Fibroblast of lung (primary cell): ENCODE data around the gene SENP8. TPM values are rescaled to one million over a fixed set of nuclear protein-coding genes. Genes with fewer than 3 reads are reported as not detected.
"Not testable (repeated sequence)": the region's sequence is repeated elsewhere in the genome, so short reads cannot be mapped to it uniquely, and the experiment has no call there.

Experiments
- DNase-seq, 2 donors: peaks; one replicate each; pipeline versions ENCODE4 v3.0.0 to v3.0.0-alpha.2; 2010; ENCODE audit warnings: low read depth in 2 of 2
- H2AFZ ChIP-seq: 2 replicates; pipeline ENCODE4 v1.5.1; 2012; ENCODE audit warnings: low read length, control low read depth, inconsistent platforms
- H3K27ac ChIP-seq: 2 replicates; pipeline ENCODE4 v1.5.1; 2011; ENCODE audit warnings: low read length, control low read depth; ENCODE audit not compliant: insufficient read depth
- H3K27me3 ChIP-seq: 2 replicates; pipeline ENCODE4 v1.5.1; 2011; ENCODE audit warnings: mild to moderate bottlenecking, low read length; ENCODE audit not compliant: control insufficient read depth, insufficient read depth
- H3K36me3 ChIP-seq: 2 replicates; pipeline ENCODE4 v1.5.1; 2011; ENCODE audit warnings: low read length; ENCODE audit not compliant: control insufficient read depth, insufficient read depth
- H3K4me1 ChIP-seq: 2 replicates; pipeline ENCODE4 v1.5.1; 2011; ENCODE audit warnings: low read length; ENCODE audit not compliant: control insufficient read depth, insufficient read depth; ENCODE audit errors: extremely low read depth
- H3K4me2 ChIP-seq: 2 replicates; pipeline ENCODE4 v1.5.1; 2011; ENCODE audit warnings: low read length, control low read depth; ENCODE audit not compliant: insufficient read depth; ENCODE audit errors: extremely low read depth
- H3K4me3 ChIP-seq, 4 experiments: fragments of 200-600 bp in 1 of 4; sonication (generic) in 1 of 4; replicated peaks in 1 of 4; 2 replicates each; pipeline ENCODE4 v1.5.1; 2011 to 2016; ENCODE audit warnings: low read length in 4 of 4, low read depth in 3 of 4, mild to moderate bottlenecking in 3 of 4, control low read depth in 2 of 4, inconsistent platforms in 1 of 4, mixed read lengths in 1 of 4; ENCODE audit not compliant: insufficient read depth in 1 of 4; ENCODE audit errors: control extremely low read depth in 1 of 4
- H3K79me2 ChIP-seq: 2 replicates; pipeline ENCODE4 v1.5.1; 2012; ENCODE audit warnings: mild to moderate bottlenecking, low read length, inconsistent platforms; ENCODE audit not compliant: control insufficient read depth, insufficient read depth
- H3K9ac ChIP-seq: 2 replicates; pipeline ENCODE4 v1.5.1; 2011; ENCODE audit warnings: mild to moderate bottlenecking, low read length, control low read depth; ENCODE audit not compliant: insufficient read depth
- H3K9me3 ChIP-seq: 2 replicates; pipeline ENCODE4 v1.5.1; 2012; ENCODE audit warnings: low read depth, low read length; ENCODE audit not compliant: control insufficient read depth, insufficient read depth
- H4K20me1 ChIP-seq: 2 replicates; pipeline ENCODE4 v1.5.1; 2011; ENCODE audit warnings: low read length; ENCODE audit not compliant: control insufficient read depth, insufficient read depth; ENCODE audit errors: extremely low read depth
- EZH2 ChIP-seq: IDR thresholded peaks from 2 replicates; pipeline ENCODE4 v1.5.1; 2012; ENCODE audit warnings: low read length, control low read depth, mild to moderate bottlenecking; ENCODE audit errors: missing control alignments
- polyA plus RNA-seq, 2 donors: library from polyadenylated mRNA; depleted of rRNA in 1 of 2; stranded (reverse) in 1 of 2; unstranded in 1 of 2; fragments of >200 nt; gene quantifications; 2 replicates each; pipeline ENCODE4 v1.2.1, GENCODE V29; 2011 to 2012; ENCODE audit warnings: missing spikeins in 1 of 2
- total RNA-seq: library from RNA; depleted of rRNA; stranded (reverse); fragments of >200 nt; gene quantifications from 2 replicates; pipeline ENCODE4 v1.2.1, GENCODE V29; 2014
- TF ChIP-seq, protein P1 (sequence below), 2 donors: IDR thresholded peaks in 1 of 2; conservative IDR thresholded peaks in 1 of 2; 1 replicate in 1 of 2; 2 replicates in 1 of 2; pipeline ENCODE4 v1.5.1; 2011 to 2012; ENCODE audit warnings: low read length in 2 of 2, control low read depth in 1 of 2, inconsistent platforms in 1 of 2, low read depth in 1 of 2, mild to moderate bottlenecking in 1 of 2

Gene SENP8
- total and polyA plus RNA-seq, 2 donors (not counting 1 experiment from before 2014, with no cell fraction given): 3.0 to 3.5 TPM

DNA sequence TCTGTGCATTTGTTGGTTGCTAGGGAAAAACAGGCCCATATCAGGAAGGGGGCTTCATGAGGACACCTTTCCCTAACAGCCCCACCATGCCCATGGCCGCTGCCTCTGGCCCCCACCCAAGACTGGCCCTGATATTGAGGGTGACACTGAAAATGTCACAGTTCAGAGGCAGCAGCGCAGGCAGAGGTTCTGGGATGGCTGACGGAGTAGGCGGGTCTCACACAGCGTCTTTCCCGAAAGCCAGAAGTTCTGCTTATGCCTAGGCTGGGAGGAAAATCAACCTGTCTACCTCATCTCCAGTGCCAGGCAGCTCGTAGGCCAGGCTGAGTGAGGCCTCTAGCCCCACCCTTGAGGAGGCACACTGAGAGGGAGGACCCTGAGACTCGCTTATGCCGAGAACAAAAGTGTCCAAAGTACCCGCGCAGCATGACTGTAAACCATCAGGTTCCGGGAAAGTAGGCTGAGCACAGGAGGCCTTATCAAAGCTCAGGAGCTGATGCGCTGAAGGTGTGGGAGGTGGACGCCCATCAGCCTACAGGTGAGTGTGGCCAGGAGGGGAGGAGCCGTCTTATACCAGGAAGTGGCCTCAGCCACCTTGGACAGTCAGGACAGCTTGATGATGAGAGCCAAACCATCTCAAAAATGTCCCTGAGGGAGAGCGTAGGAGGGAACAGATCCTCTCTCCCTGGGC lies 51.9 kb downstream of the SENP8 start:
- no peak for TF ChIP-seq EZH2
- TF ChIP-seq, protein P1, sequence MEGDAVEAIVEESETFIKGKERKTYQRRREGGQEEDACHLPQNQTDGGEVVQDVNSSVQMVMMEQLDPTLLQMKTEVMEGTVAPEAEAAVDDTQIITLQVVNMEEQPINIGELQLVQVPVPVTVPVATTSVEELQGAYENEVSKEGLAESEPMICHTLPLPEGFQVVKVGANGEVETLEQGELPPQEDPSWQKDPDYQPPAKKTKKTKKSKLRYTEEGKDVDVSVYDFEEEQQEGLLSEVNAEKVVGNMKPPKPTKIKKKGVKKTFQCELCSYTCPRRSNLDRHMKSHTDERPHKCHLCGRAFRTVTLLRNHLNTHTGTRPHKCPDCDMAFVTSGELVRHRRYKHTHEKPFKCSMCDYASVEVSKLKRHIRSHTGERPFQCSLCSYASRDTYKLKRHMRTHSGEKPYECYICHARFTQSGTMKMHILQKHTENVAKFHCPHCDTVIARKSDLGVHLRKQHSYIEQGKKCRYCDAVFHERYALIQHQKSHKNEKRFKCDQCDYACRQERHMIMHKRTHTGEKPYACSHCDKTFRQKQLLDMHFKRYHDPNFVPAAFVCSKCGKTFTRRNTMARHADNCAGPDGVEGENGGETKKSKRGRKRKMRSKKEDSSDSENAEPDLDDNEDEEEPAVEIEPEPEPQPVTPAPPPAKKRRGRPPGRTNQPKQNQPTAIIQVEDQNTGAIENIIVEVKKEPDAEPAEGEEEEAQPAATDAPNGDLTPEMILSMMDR (conservative IDR thresholded peaks at IDR 0.05 in 1 of 2, IDR thresholded peaks at IDR 0.05 in 1 of 2; ENCODE audit: low read depth in 1 of 2, low read length in 2 of 2): no peak
- H4K20me1 ChIP-seq: no peaks in the 10 kb centered on the region
- peaks cover 3% of the 10 kb centered on the region for H3K27me3 ChIP-seq
- H3K4me3 ChIP-seq: no peak overlapping the region
- DNase-seq: no peak
- H3K36me3 ChIP-seq: no peaks in the 10 kb centered on the region
- no peaks in the 10 kb centered on the region for H3K9me3 ChIP-seq
- no peak overlapping the region for H2AFZ ChIP-seq
- no peaks in the 10 kb centered on the region for H3K4me1 ChIP-seq
- H3K79me2 ChIP-seq: no peaks in the 10 kb centered on the region
- H3K4me2 ChIP-seq: no peak overlapping the region
- H3K27ac ChIP-seq: no peak overlapping the region
- no peak overlapping the region for H3K9ac ChIP-seq

DNA sequence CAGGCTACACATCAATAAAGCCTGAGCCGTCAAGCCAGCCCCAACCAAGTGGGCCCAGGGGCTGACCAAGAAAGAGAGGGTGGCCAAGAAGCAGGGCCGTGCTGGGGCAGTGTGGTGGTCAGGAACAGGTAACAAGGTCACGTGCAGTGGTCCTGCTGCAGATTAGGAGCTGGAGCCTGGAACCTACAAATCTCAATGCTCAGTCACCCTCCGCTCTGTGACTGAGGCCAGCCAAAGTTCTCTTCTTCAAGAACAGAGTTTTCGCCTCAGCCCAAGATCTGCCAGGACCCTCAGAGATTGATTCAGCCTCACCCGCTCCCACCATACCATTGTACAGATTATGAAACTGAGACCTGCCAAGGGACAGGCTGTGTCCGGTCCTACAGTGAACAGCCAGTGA lies 52.5 kb downstream of the SENP8 start:
- no peaks in the 10 kb centered on the region for H4K20me1 ChIP-seq
- no peak overlapping the region for H2AFZ ChIP-seq
- H3K79me2 ChIP-seq: no peaks in the 10 kb centered on the region
- H3K4me1 ChIP-seq: no peaks in the 10 kb centered on the region
- no peak overlapping the region for H3K27ac ChIP-seq
- no peak overlapping the region for H3K4me3 ChIP-seq
- TF ChIP-seq, protein P1 (conservative IDR thresholded peaks at IDR 0.05 in 1 of 2, IDR thresholded peaks at IDR 0.05 in 1 of 2; ENCODE audit: low read depth in 1 of 2, low read length in 2 of 2): no peak
- TF ChIP-seq EZH2: no peak
- H3K27me3 ChIP-seq: peaks cover 7% of the 10 kb centered on the region
- no peak overlapping the region for H3K9ac ChIP-seq
- H3K9me3 ChIP-seq: no peaks in the 10 kb centered on the region
- no peaks in the 10 kb centered on the region for H3K36me3 ChIP-seq
- DNase-seq: no peak
- H3K4me2 ChIP-seq: no peak overlapping the region

DNA sequence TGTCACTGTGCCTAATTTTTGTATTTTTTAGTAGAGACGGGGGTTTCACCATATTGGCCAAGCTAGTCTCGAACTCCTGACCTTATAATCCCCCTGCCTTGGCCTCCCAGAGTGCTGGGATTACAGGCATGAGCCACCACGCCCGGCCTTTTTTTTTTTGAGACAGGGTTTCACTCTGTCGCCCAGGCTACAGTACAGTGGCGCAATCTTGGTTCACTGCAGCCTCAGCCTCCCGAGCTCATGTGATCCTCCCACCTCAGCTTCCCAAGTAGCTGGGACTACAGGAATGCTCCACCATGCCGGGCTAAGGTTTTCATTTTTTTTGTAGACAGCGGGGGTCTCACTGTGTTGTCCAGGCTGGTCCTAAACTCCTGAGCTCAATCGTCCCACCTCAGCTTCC lies 53.8 kb downstream of the SENP8 start:
- H3K36me3 ChIP-seq, H3K9ac ChIP-seq, H3K27me3 ChIP-seq, H3K4me3 ChIP-seq, H3K9me3 ChIP-seq, H2AFZ ChIP-seq, H4K20me1 ChIP-seq, H3K4me2 ChIP-seq, H3K27ac ChIP-seq, H3K79me2 ChIP-seq, H3K4me1 ChIP-seq, DNase-seq: not testable (repeated sequence)
